ENCODE data around the gene URB1. TPM values are rescaled to one million over a fixed set of nuclear protein-coding genes. Genes with fewer than 3 reads are reported as not detected.

Gene URB1
- total RNA-seq, 2 donors from 2014 or later: 33.4 to 41.4 TPM

DNA sequence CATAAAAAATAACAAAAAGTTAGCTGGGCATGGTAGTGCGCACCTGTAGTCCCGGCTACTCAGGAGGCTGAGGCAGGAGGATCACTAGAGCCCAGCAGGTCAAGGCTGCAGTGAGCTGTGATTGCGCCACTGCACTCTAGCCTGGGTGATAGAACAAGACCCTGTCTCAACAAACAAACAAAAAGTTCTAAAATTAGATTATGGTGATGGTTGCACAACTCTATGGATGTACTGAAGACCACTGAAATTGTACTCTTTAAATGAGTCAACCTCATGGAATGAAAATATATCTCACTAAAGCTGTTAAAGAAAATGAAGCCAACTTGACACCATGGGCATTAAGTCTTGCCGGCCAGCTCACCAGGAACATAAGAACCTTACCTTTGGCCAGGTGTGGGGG lies 85.1 kb downstream of the URB1 start:
- WGBS: 95% methylated on average over 4 of the region's 4 CpGs
- intact Hi-C loops (cut with DNase I): no loop called here
- Histone ChIP-seq H3K4me3 (no peak overlapping the region), H3K36me3 (no peaks in the 10 kb centered on the region), H3K4me1 (replicated peaks) (no peaks in the 10 kb centered on the region), H3K9me3 (no peaks in the 10 kb centered on the region), H3K27ac (no peak overlapping the region), H3K27me3 (replicated peaks; ENCODE audit: insufficient read depth) (no peaks in the 10 kb centered on the region)
- no peak for DNase-seq (ENCODE audit: low spot score)
- TF ChIP-seq CTCF (IDR thresholded peaks at IDR 0.05) (no peak), POLR2A (IDR thresholded peaks at IDR 0.05) (no peak), POLR2AphosphoS5 (IDR thresholded peaks at IDR 0.05) (no peak)

- no peak overlapping the region for H3K27ac ChIP-seq
- intact Hi-C loops (cut with DNase I): no loop called here
- H3K9me3 ChIP-seq: no peaks in the 10 kb centered on the region
- WGBS: 56% methylated on average over 22 of the region's 22 CpGs
- H3K4me1 ChIP-seq (replicated peaks): no peaks in the 10 kb centered on the region
- H3K27me3 ChIP-seq (replicated peaks; ENCODE audit: insufficient read depth): no peaks in the 10 kb centered on the region
- DNase-seq (ENCODE audit: low spot score): no peak
- H3K4me3 ChIP-seq: no peak overlapping the region
- TF ChIP-seq POLR2A (IDR thresholded peaks at IDR 0.05): no peak
- no peak for TF ChIP-seq CTCF (IDR thresholded peaks at IDR 0.05)
- TF ChIP-seq POLR2AphosphoS5 (IDR thresholded peaks at IDR 0.05): no peak
- no peaks in the 10 kb centered on the region for H3K36me3 ChIP-seq
Observed at GRCh38 chr21:32306021-32306780, 86.6 kb downstream of the URB1 start.

- TF ChIP-seq CTCF (IDR thresholded peaks at IDR 0.05): no peak
- no peak for TF ChIP-seq POLR2AphosphoS5 (IDR thresholded peaks at IDR 0.05)
- no peak for TF ChIP-seq POLR2A (IDR thresholded peaks at IDR 0.05)
- Histone ChIP-seq H3K36me3 (no peaks in the 10 kb centered on the region), H3K4me3 (no peak overlapping the region), H3K4me1 (replicated peaks) (no peaks in the 10 kb centered on the region), H3K27ac (no peak overlapping the region), H3K27me3 (replicated peaks; ENCODE audit: insufficient read depth) (no peaks in the 10 kb centered on the region), H3K9me3 (no peaks in the 10 kb centered on the region)
- no peak for DNase-seq (ENCODE audit: low spot score)
- intact Hi-C loops (cut with DNase I): no loop called here
- WGBS: 92% methylated on average over 7 of the region's 7 CpGs
Observed at GRCh38 chr21:32304998-32305397, 87.8 kb downstream of the URB1 start.

GRCh38 chr21:32303385-32303784 lies 89.4 kb downstream of the URB1 start:
- intact Hi-C loops (cut with DNase I): no loop called here
- H3K27me3 ChIP-seq (replicated peaks; ENCODE audit: insufficient read depth): no peaks in the 10 kb centered on the region
- DNase-seq (ENCODE audit: low spot score): no peak
- no peak overlapping the region for H3K4me3 ChIP-seq
- H3K4me1 ChIP-seq (replicated peaks): no peaks in the 10 kb centered on the region
- no peak overlapping the region for H3K27ac ChIP-seq
- no peaks in the 10 kb centered on the region for H3K36me3 ChIP-seq
- H3K9me3 ChIP-seq: no peaks in the 10 kb centered on the region
- WGBS: 95% methylated on average over 1 of the region's 1 CpG
- no peak for TF ChIP-seq CTCF (IDR thresholded peaks at IDR 0.05)
- no peak for TF ChIP-seq POLR2A (IDR thresholded peaks at IDR 0.05)
- TF ChIP-seq POLR2AphosphoS5 (IDR thresholded peaks at IDR 0.05): no peak

DNA sequence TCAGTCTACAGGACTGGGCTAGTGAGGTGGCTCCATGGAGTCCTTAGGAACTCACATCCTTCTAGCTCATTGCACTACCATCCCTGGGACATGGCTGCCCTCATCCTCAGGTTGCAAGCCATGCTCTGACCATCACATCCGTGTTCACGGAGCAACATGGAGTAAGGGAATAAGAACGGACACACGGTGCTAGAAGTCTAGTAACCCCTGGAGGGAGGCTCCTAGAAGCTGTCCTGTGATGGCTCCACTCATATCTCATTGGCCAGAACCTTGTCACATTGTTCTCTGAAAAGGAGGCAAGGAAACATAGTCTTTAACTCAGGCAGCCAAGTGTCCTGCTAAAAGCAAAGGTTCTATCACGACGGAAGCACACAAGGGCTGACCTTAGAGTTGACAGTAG lies 90.3 kb downstream of the URB1 start:
- intact Hi-C loops (cut with DNase I): no loop called here
- no peak overlapping the region for H3K27ac ChIP-seq
- H3K4me1 ChIP-seq (replicated peaks): no peaks in the 10 kb centered on the region
- H3K4me3 ChIP-seq: no peak overlapping the region
- WGBS: 93% methylated on average over 6 of the region's 6 CpGs
- DNase-seq (ENCODE audit: low spot score): no peak
- no peaks in the 10 kb centered on the region for H3K27me3 ChIP-seq (replicated peaks; ENCODE audit: insufficient read depth)
- H3K36me3 ChIP-seq: no peaks in the 10 kb centered on the region
- no peaks in the 10 kb centered on the region for H3K9me3 ChIP-seq
- TF ChIP-seq POLR2AphosphoS5 (IDR thresholded peaks at IDR 0.05): no peak
- TF ChIP-seq CTCF (IDR thresholded peaks at IDR 0.05): no peak
- TF ChIP-seq POLR2A (IDR thresholded peaks at IDR 0.05): no peak
